Measurements from ENCODE around the gene C2orf92. TPM values are rescaled to one million over a fixed set of nuclear protein-coding genes. Genes with fewer than 3 reads are reported as not detected.

C2orf92 gene
- total RNA-seq (ENCODE audit: low replicate concordance) = 0.23 and 0.75 TPM in 2 replicates

GRCh38 chr2:97669448-97669847 is at the start of gene C2orf92:
TSS of gene C2orf92 (plus strand) at chr2:97669713. CDS start at chr2:97669789, 76 bp downstream.

GRCh38 chr2:97645695-97646629 is 23.6 kb upstream of the C2orf92 start, which contains the start of gene COX5B:
TSS of gene COX5B (plus strand) at chr2:97646062. CDS start at chr2:97646087, 25 bp downstream.

GRCh38 chr2:97663962-97664635 is 5.4 kb upstream of the C2orf92 start, which contains the start of gene ACTR1B:
TSS of gene ACTR1B (minus strand) at chr2:97664044. CDS start at chr2:97663890, 154 bp downstream.

GRCh38 chr2:97713296-97714083 is 44.0 kb downstream of the C2orf92 start, which contains the start of gene ZAP70:
TSS of gene ZAP70 (plus strand) at chr2:97713576. CDS start at chr2:97724037, 10,461 bp downstream.

Other genes with a start within 250 kb of the C2orf92 start
- gene ANKRD36B, start 79.8 kb upstream of the C2orf92 start, total RNA-seq (ENCODE audit: low replicate concordance) = 14.3 and 17.8 TPM in 2 replicates
- 208 and 444 TPM in 2 replicates for gene COX5B, start 23.7 kb upstream of the C2orf92 start, total RNA-seq (ENCODE audit: low replicate concordance)
- gene ACTR1B, start 5.7 kb upstream of the C2orf92 start, total RNA-seq (ENCODE audit: low replicate concordance) = 56.5 and 77.3 TPM in 2 replicates
- not detected in 2 replicates for gene ZAP70, start 43.9 kb downstream of the C2orf92 start, total RNA-seq (ENCODE audit: low replicate concordance)